GM10266 (cell line): ENCODE results near the gene TOLLIP.
"Not testable (repeated sequence)": the region's sequence is repeated elsewhere in the genome, so short reads cannot be mapped to it uniquely, and the experiment has no call there.

ENCODE experiments used
- DNase-seq: peaks from one replicate; pipeline ENCODE4 v3.0.0; 2012; ENCODE audit errors: extremely low spot score
- TF ChIP-seq, protein P1 (sequence below): IDR thresholded peaks from 2 replicates; pipeline ENCODE4 v1.5.1; 2012; ENCODE audit warnings: mild to moderate bottlenecking, low read depth; ENCODE audit not compliant: control insufficient read depth, insufficient read depth; ENCODE audit errors: missing control alignments

Gene TOLLIP

DNA sequence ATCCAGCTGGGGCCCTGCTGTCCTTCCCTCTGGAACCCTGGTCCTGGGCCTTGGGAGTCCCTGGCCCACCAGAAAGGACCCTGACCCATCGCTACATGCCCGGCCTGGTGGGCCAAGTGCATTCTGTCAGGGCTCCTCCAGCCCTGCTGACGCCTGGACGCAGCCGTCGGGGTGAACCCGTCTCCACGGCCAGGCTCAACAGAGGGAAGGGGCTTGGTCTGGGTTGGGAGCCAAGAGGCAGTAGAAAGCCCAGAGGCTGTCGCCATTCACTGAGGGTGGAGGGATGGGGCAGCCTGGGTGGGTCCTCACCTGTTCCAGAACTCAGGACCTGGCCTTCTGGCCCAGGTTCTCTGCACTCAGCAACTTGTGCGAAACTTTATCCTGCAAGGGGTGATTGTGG is 39.0 kb downstream of the TOLLIP start:
- DNase-seq = no peak
- TF ChIP-seq, protein P1, sequence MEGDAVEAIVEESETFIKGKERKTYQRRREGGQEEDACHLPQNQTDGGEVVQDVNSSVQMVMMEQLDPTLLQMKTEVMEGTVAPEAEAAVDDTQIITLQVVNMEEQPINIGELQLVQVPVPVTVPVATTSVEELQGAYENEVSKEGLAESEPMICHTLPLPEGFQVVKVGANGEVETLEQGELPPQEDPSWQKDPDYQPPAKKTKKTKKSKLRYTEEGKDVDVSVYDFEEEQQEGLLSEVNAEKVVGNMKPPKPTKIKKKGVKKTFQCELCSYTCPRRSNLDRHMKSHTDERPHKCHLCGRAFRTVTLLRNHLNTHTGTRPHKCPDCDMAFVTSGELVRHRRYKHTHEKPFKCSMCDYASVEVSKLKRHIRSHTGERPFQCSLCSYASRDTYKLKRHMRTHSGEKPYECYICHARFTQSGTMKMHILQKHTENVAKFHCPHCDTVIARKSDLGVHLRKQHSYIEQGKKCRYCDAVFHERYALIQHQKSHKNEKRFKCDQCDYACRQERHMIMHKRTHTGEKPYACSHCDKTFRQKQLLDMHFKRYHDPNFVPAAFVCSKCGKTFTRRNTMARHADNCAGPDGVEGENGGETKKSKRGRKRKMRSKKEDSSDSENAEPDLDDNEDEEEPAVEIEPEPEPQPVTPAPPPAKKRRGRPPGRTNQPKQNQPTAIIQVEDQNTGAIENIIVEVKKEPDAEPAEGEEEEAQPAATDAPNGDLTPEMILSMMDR = no peak

DNA sequence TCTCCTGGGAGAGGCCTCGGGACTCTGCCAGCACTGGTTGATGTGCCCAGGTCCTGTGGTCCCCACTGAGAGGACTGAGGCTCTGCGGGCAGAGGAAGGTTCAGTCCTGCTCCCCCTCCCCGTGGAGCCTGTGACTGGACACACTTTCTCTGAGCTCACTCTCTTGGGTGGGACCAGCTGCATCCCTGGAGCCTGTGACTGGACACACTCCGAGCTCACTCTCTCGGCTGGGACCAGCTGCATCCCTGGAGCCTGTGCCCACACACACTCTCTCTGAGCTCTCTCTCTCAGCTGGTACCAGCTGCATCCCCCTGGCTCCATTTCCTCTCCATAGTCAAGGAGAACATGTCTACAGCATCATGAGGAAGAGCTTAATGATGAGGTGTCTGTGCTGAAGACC is 39.5 kb downstream of the TOLLIP start:
- no peak for DNase-seq
- TF ChIP-seq, protein P1 = no peak

GRCh38 chr11:1267441-1268100 is 41.9 kb downstream of the TOLLIP start:
- no peak for DNase-seq

GRCh38 chr11:1266976-1267375 is 42.5 kb downstream of the TOLLIP start:
- not testable (repeated sequence) for DNase-seq

More at GRCh38 chr11:1267441-1268100, 41.9 kb downstream of the TOLLIP start:
- TF ChIP-seq, protein P1 = no peak

DNA sequence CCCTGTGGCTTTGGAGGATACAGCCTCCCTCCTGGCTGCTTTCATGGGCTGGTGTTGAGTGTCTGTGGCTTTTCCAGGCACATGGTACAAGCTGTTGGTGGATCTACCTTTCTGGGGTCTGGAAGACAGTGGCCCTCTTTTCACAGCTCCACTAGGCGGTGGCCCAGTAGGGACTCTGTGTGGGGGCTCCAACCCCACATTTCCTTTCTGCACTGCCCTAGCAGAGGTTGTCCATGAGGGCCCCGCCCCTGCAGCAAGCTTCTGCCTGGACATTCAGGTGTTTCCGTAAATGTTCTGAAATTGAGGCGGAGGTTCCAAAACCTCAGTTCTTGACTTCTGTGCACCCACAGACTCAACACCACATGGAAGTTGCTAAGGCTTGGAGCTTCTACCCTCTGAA is 44.0 kb downstream of the TOLLIP start:
- not testable (repeated sequence) for DNase-seq

DNA sequence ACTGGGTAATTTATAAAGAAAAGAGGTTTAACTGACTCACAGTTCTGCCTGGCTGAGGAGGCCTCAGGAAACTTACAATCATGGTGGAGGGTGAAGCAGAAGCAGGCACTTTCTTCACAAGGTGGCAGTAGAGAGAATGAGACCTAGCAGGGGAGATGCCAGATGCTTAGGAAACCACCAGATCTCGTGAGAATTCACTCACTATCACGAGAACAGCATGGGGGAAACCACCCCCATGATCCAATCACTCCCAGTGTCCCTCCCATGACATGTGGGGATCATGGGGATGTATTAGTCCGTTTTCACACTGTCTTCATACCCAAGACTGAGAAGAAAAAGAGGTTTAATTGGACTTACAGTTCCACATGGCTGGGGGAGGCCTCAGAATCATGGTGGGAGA is 45.0 kb downstream of the TOLLIP start:
- TF ChIP-seq, protein P1 = peak; percentile 27

GRCh38 chr11:1263010-1263409 is 46.4 kb downstream of the TOLLIP start:
- no peak for DNase-seq
- TF ChIP-seq, protein P1 = no peak

More for the DNA sequence above, 45.0 kb downstream of the TOLLIP start:
- DNase-seq = not testable (repeated sequence)

- peak; percentile 87 for DNase-seq
- TF ChIP-seq, protein P1 = no peak
Measured at GRCh38 chr11:1262172-1263006, 47.0 kb downstream of the TOLLIP start.
